Adrenal gland (tissue), 5 donors: ENCODE data around the gene CDK5RAP2.

Experiments used
- CTCF ChIP-seq, 6 experiments: fragments of 450-650 bp in 4 of 6; fragments of 200-600 bp in 2 of 6; sonication (generic) in 1 of 6; IDR thresholded peaks; 1 replicate in 5 of 6; 2 replicates in 1 of 6; pipeline versions ENCODE4 v1.5.1 to v1.8.0; 2016 to 2021; ENCODE audit warnings: antibody characterized with exemption in 6 of 6, mild to moderate bottlenecking in 2 of 6, moderate library complexity in 1 of 6
- POLR2A ChIP-seq, 2 donors: fragments of 450-650 bp; IDR thresholded peaks; one replicate each; pipeline ENCODE4 v1.6.1; 2017; ENCODE audit warnings: antibody characterized with exemption in 2 of 2, mild to moderate bottlenecking in 2 of 2, moderate library complexity in 1 of 2
- donor health status: DM: no; HTN: no; CAD: no.

- TF ChIP-seq POLR2A (IDR thresholded peaks at IDR 0.05), result no peak
- TF ChIP-seq CTCF (IDR thresholded peaks at IDR 0.05), result no peak
Measured at GRCh38 chr9:120368799-120369198, 211.2 kb downstream of the CDK5RAP2 start.
